Stimulated activated CD8-positive, alpha-beta memory T cell treated with anti-CD3 and anti-CD28 coated beads, Interleukin-15, amount 100 ng/mL, for 48 hours (primary cell): Measurements from ENCODE around the gene SAXO1.
"Not testable (repeated sequence)": the region's sequence is repeated elsewhere in the genome, so short reads cannot be mapped to it uniquely, and the experiment has no call there.

ENCODE experiments used
- DNase-seq, 2 donors: peaks; one replicate each; pipeline ENCODE4 v3.0.0-alpha.2; 2020; ENCODE audit warnings: low read depth in 2 of 2

SAXO1 gene

GRCh38 chr9:18970393-18970792 lies 62.6 kb downstream of the SAXO1 start:
- no peak for DNase-seq

DNA sequence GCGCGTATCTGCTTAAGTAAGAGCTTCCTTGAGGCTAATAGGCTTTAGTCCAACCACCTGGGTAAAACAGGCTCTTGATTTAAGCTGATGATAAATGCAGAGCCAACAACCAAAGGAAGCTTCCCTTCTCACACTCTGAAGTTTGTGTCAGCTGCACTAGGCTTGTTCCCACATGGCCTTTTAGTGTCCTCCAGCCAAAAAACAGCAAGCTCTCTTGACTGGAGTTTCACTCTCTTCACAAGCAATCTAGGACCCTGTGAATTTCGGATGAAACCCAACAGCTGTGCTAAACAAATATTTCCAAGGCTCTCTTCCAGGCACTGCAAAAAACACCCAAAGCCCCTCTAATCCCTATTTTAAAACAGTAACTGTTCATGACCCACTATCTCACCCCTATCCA lies 63.9 kb downstream of the SAXO1 start:
- DNase-seq = no peak

DNA sequence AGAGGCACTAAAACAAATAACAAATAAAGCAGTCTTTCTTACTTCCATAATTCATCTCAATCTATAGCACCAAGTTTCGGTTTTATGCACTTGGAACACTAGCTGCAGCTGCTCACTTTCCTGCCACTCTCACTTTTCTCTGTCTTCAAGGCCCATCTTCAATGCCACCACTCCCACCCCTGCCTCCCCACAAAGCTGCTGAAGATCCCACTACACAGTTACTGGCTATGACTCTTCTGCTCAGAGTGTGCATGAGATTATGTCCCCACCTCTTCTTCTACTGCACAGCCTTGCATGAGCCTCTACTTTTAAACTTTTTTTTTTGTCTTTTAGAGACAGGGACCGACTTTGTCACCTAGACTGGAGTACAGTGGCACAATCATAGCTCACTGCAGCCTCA lies 77.4 kb downstream of the SAXO1 start:
- no peak for DNase-seq

DNA sequence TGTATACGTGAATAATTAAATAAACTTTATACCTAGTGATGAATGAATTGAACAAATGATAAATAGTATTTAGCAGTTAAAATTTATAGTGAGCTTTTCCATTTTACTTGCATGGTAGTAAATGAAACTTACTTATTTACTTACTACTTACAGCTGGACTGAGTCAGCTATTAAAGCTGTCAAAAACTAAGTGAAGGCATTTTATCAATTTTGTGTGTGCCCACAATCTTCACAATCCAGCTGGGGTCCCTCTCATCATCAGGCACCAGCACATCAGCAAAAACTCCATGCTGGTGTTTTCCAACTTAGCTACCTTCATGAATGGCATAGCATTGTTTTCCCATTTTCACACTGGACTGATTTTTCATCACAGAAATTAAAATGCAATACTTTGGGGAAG lies 81.1 kb downstream of the SAXO1 start:
- DNase-seq = no peak

DNA sequence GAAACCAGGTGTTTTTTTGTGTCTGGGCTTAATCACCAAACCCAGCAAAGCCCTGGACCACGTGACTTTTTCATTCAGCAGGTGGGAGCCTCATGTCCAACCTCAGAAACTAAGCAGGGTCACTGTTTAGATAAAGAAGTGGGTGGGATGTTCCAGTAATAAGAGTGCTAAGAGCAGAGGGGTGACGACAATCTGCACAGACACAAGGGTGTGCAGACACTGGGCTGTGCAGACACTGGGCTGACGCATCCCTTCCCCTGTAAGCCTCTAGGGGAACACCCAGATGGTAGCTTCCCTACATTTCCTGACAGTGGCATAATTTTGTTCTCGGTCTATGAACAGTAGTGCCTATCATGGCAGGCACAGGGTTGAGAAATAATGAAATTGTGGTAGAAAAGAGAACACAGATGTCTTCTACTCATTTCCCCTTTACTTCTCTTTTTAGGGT lies 85.1 kb downstream of the SAXO1 start:
- DNase-seq = no peak

- DNase-seq = no peak
These were observed 90.2 kb downstream of the SAXO1 start for GRCh38 chr9:18942801-18943200.

DNA sequence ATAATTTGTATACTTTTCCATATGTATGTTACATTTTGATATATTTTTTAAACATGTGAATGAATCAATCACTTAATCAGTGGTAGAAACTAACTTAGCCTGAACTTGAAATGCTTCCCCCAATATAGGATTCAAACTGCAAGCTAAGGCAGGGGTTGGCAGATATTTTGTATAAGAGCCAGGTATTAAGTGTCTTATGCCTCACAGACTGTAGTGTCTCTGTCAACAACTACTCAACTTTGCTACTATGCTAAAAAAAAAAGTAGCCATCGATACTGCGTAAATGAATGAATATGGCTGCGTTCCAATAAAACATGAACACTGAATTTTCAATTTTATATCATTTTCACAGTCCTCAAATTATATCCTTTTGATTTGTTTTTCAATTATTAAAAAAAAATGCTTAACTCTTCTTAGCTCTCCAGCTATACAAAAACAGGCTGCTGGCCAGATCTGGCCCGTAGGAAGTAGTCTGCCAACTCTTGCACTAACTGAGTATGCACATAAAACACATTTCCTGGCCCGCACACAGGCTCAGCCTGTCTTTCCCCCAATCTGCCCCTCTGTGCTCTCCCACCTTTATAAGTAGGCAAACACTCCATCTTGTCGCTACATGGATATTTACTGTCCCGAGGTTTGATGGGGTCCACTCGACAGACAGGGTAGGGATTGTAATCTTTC lies 91.8 kb downstream of the SAXO1 start:
- no peak for DNase-seq

DNA sequence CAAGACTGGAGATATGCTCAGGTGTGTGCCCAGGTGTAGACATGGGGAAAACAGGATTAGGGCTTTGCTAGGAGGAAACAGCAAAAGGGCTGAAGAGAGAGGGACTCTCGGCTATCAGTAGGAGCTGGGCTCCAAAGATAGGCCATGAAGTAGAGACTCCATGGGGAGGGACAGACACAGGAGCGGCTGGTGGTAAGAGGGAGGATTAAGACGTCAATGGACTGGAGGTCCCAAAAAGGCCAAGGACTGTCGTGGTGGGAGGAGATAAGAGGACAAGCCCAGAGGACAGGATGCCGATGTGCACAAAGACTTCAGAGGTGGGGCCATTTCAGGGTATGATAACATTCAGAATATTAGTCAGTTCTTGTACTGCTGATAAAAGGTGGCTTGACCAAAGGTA lies 93.1 kb downstream of the SAXO1 start:
- no peak for DNase-seq

DNA sequence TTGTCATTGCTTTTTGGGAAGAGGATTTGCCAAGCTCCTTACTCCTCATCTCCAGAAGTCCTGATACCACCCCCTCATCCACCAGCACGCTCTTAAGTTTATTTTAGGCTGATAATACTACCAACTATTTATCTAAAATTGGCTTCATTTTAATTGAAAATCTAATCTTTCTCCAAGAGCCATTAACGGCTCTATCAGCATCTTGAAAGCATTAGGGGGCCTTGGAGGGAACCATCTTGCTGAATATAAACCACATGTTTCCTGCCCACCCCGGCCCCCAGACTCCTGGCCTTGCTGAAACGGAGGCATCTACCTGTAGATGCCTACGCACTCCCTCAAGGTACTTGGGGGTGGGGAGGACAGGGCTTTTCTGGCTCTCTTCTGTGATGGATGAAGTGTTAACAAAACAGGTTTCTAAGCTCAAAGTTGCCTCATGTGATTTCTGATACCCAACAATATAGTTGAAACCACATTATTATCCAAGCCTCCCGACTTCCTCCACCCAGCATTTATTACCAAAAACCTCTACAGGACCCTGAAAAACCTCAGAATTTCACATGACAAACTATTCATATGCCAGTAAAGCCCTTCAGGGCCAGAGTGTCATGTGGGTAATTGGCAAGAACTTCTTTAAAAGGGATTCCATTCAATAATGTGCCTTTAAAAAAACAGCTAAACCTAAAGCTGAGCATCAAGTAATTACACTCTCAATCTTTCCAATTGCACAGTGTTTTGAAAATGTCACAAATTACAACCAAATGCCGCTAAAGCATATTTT lies 96.7 kb downstream of the SAXO1 start:
- no peak for DNase-seq

DNA sequence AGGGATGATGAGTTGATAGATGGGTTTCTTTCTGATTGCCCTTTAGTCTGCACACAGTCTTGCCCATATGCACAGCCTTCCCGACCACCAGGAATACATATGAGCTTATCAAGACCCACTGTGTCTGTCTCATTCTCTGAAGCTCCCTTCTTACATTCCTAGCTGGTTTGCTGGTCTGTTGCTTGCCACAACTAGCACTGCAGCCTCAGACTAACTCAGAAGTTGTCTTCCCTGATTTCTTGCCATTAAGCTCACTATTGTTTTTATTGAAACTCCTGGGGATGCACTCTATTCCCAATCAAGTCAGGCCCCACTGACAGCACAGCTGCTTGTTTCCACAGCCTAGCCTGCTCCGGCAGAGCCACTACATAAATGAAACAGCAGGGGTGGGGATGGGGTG lies 97.5 kb downstream of the SAXO1 start:
- DNase-seq = no peak

- not testable (repeated sequence) for DNase-seq
These were observed 102.4 kb downstream of the SAXO1 start for GRCh38 chr9:18930611-18931010.

GRCh38 chr9:18928711-18929110 lies 104.3 kb downstream of the SAXO1 start:
- no peak for DNase-seq

DNA sequence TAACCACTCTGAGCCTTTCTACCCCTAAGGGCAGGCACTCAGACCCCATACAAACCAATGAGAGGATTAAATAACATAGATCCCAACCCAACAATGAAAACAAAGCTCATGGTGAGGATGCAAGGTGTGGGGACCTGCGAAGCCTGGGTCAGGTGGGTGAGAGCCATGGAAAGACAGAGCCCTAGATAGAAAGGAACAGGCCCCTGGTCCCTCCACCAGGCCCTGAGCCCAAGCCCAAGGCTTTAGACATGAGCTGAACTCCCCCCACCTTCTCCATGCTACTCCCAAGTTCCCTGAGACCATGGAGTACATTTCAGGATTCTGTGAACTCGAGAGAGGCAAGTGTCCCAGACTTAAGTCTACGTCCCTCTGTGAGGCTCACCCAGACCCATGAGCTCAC lies 106.5 kb downstream of the SAXO1 start:
- DNase-seq = no peak

- no peak for DNase-seq
These were observed 107.1 kb downstream of the SAXO1 start for GRCh38 chr9:18925880-18926279.

GRCh38 chr9:18923671-18924430 lies 109.2 kb downstream of the SAXO1 start:
- no peak for DNase-seq

- DNase-seq = no peak
These were observed 109.8 kb downstream of the SAXO1 start for GRCh38 chr9:18923167-18923566.

DNA sequence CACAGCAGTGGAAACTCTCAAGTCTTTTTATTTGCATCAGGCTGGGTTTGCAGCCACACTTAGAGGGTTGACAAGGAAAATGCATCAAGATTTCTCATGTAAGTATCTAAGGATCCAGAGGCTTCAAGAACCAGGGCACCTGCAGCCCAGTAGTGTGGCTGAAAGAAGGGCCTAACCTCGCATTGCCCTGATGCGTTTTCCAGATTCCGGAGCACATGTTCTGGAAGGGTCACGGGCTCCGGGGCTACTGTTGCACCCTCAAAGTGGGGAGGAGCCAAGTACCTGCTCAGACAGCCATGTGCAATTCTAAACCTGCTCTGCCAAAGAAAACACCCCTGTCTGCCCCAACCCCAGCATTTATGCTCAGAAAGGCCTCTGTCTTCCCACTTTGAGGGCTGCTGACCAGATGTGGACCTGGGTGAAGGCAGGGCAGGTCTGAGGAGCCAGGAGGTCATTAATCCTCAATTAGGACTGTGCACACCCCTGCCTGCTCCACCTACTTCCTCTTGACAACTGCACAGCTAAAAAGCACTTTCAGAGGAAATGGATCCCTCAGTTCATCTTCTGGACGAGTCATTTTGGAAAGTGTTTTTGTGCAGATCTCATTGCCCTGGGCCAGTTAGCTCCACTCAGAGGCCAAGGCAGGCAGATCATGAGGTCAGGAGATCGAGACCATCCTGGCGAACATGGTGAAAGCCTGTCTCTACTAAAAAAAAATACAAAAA lies 110.7 kb downstream of the SAXO1 start:
- no peak for DNase-seq

DNA sequence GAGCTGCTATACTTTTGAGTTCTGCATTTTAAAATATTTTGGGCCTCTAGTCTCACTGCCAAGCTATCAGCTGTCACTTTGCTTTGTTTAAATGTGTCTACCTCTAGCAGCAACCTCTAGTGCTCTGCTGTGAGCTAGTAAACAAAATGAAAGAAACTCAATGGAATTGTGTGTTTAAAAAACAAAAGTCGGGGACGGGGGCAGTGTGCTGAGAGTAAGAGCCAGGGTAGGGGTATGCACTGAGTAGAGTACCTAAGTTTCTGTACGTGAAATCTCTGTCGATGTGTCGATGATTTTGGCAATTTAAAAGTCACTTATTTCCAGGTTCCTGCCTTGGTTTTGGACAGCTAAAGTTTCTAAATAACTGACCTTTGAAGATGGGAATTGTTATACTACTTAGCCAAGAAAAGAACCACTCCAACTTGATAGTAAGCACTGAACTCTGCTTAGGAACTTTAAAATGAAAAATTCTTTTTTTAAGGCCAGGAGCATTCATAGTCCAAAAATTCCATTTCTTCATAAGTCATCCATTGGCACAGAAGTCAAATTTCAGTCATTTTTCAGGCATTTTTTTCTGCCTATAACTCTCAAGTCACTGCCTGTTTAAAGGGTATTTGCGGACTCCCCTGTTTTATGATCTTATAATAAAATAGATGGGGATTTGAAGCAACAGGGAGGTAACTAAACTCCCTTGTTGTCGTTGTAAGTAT lies 111.5 kb downstream of the SAXO1 start:
- no peak for DNase-seq

DNA sequence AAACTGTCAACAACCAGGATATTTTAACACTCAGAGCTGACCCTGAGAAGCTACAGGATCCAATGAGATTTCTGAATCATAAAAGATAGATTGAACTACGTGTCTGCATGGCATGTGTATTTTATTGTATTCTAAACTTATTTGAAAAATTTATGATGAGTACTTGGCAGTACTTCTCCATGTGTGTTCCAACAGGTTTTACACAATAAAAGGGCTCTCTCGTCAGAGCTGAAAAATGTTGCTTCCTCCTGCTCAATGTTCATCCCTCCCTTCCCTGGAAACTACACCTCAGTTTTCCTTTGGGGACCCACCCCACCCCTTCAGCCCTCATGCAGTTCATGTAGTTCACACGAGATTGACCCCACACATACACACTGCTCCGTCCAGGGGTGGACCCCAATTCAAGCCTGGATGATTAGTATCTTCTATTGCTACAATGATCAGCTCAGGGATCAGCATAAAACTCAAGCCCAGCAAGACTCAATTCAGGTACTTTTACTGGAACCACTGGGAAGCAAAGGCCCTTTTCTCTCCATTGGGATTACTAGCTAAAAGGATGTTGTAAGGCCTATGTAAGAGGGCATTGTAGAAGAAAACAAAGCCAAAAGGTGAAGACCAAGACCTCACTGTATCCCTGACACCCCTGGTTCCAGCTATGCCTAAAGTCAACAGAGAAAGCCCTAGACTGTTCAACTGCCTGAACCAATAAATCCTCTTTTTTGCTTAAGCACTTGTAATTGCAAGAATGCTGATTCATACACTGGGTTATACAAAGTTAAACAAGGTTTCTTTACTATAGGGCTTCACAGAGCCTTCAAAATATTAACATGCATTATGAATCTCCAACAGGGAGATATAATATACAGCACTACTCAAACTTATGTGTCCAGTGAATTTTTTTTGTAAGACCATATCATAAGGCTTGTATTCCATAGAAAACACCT lies 112.6 kb downstream of the SAXO1 start:
- no peak for DNase-seq

DNA sequence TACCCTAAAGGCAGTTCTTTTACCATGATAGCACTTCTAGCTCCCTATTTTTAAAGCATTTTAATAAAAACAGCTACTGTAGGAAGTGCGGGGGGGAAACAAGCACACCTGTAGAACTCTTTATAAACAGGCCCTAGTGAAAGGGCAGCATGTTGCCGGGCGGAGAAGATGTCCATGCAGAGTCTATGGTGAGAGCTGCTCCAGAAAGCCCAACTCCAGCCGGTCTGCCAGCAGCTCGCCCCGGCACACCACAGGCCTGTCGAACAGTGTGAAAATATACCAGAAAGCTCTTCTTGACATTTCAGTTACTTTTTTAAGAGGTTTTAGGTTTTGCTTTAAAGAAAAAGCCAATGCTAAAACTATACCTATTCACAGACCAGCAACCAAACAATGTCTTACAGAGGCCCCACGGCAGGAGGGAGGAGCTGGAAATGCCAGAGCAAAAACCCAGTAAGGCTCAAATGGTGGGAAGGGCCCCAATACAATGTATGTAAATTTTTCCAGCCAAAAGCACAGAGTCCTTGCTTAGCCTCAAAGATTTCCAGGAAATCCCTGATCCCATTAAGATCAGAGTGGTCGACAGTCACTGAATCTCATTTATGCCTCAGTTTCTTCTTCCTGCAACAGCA lies 121.2 kb downstream of the SAXO1 start:
- no peak for DNase-seq
